ENCODE results near the gene SLC43A1.

GRCh38 chr11:57515332-57516060 lies at the start of gene SLC43A1:
- TF ChIP-seq CTCF (IDR thresholded peaks at IDR 0.05; ENCODE audit: low read depth, low read length): no peak
- TF ChIP-seq MYC (IDR thresholded peaks at IDR 0.05; ENCODE audit: low read depth, low read length): peak; percentile 80

All from NB4 (cell line).